Keratinocyte (primary cell): ENCODE data around the gene IFNB1.

Experiments used
- EZH2 ChIP-seq: IDR thresholded peaks from one replicate; pipeline ENCODE4 v1.6.1; 2012; ENCODE audit warnings: inconsistent platforms, mild to moderate bottlenecking, low read length, moderate library complexity
- TF ChIP-seq, protein P1 (sequence below), 3 experiments: IDR thresholded peaks in 1 of 3; conservative IDR thresholded peaks in 1 of 3; optimal IDR thresholded peaks in 1 of 3; 2 replicates in 2 of 3; 3 replicates in 1 of 3; pipeline versions ENCODE3 to v1.5.1; 2011; ENCODE audit warnings: low read length in 3 of 3, mild to moderate bottlenecking in 3 of 3, moderate library complexity in 2 of 3, control low read depth in 1 of 3, inconsistent platforms in 1 of 3; ENCODE audit not compliant: insufficient read depth in 2 of 3; ENCODE audit errors: extremely low read depth in 1 of 3

DNA sequence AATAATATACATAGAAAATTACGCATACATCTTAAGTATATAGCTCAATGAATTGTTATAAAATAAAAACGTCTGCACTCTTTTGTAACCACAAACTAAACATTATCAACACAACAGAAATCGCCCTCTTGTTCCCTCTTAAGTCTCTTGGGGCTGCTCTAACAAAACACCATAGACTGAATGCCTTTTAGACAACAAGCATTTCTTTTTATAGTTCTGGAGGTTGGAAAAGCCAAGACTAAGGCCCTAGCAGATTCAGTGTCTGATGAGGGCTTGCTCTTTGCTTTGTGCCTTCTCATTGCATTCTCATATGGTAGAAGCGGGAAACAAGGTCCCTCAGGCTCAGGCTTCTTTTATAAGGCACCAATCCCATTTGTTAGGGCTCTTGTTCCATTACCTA is 4.9 kb upstream of the IFNB1 start:
- TF ChIP-seq, protein P1, sequence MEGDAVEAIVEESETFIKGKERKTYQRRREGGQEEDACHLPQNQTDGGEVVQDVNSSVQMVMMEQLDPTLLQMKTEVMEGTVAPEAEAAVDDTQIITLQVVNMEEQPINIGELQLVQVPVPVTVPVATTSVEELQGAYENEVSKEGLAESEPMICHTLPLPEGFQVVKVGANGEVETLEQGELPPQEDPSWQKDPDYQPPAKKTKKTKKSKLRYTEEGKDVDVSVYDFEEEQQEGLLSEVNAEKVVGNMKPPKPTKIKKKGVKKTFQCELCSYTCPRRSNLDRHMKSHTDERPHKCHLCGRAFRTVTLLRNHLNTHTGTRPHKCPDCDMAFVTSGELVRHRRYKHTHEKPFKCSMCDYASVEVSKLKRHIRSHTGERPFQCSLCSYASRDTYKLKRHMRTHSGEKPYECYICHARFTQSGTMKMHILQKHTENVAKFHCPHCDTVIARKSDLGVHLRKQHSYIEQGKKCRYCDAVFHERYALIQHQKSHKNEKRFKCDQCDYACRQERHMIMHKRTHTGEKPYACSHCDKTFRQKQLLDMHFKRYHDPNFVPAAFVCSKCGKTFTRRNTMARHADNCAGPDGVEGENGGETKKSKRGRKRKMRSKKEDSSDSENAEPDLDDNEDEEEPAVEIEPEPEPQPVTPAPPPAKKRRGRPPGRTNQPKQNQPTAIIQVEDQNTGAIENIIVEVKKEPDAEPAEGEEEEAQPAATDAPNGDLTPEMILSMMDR (optimal IDR thresholded peaks at IDR 0.05 in 1 of 3, IDR thresholded peaks at IDR 0.05 in 1 of 3, conservative IDR thresholded peaks at IDR 0.05 in 1 of 3; ENCODE audit: extremely low read depth in 1 of 3, insufficient read depth in 2 of 3, low read length in 3 of 3): no peak
- TF ChIP-seq EZH2: no peak
